ENCODE results near the gene CRB3. TPM values are rescaled to one million over a fixed set of nuclear protein-coding genes. Genes with fewer than 3 reads are reported as not detected.

Gene CRB3
- polyA plus RNA-seq, 2 donors, result 50.8 to 87.6 TPM

GRCh38 chr19:6433165-6433564 is 30.9 kb upstream of the CRB3 start:
- Histone ChIP-seq H3K4me1 (ENCODE audit: control insufficient read depth in 2 of 2, insufficient read depth in 2 of 2, low read length in 1 of 2) (no peaks in the 10 kb centered on the region), H3K4me3 (ENCODE audit: low read depth in 1 of 2, low read length in 2 of 2) (no peak overlapping the region), H3K27ac (ENCODE audit: low read depth in 2 of 2, low read length in 1 of 2) (no peak overlapping the region), H3K9me3 (ENCODE audit: control insufficient read depth in 2 of 2, insufficient read depth in 1 of 2, low read depth in 1 of 2, low read length in 1 of 2) (no peaks in the 10 kb centered on the region), H3K27me3 (ENCODE audit: control insufficient read depth in 1 of 2, insufficient read depth in 2 of 2, low read length in 2 of 2) (no peaks in the 10 kb centered on the region), H3K36me3 (ENCODE audit: control insufficient read depth in 2 of 2, insufficient read depth in 2 of 2, low read length in 1 of 2) (no peaks in the 10 kb centered on the region)
- 87 to 90% methylated on average over 11 of the region's 11 CpGs for WGBS, 2 donors

GRCh38 chr19:6433663-6434062 is 30.4 kb upstream of the CRB3 start, which contains the start of gene SLC25A41:
Gene SLC25A41 (minus strand): TSS chr19:6433763. CDS start chr19:6433693, 70 bp downstream.
- Histone ChIP-seq H3K27me3 (ENCODE audit: control insufficient read depth in 1 of 2, insufficient read depth in 2 of 2, low read length in 2 of 2) (no peaks in the 10 kb centered on the region), H3K9me3 (ENCODE audit: control insufficient read depth in 2 of 2, insufficient read depth in 1 of 2, low read depth in 1 of 2, low read length in 1 of 2) (no peaks in the 10 kb centered on the region), H3K36me3 (ENCODE audit: control insufficient read depth in 2 of 2, insufficient read depth in 2 of 2, low read length in 1 of 2) (no peaks in the 10 kb centered on the region), H3K4me3 (ENCODE audit: low read depth in 1 of 2, low read length in 2 of 2) (no peak within 1 kb of the TSS), H3K4me1 (ENCODE audit: control insufficient read depth in 2 of 2, insufficient read depth in 2 of 2, low read length in 1 of 2) (no peaks in the 10 kb centered on the region), H3K27ac (ENCODE audit: low read depth in 2 of 2, low read length in 1 of 2) (no peak within 1 kb of the TSS)
- 92 to 93% methylated on average over 10 of the region's 10 CpGs for WGBS, 2 donors

GRCh38 chr19:6439743-6440142 is 24.3 kb upstream of the CRB3 start:
- H3K4me3 ChIP-seq (ENCODE audit: low read depth in 1 of 2, low read length in 2 of 2), result no peak overlapping the region
- H3K4me1 ChIP-seq (ENCODE audit: control insufficient read depth in 2 of 2, insufficient read depth in 2 of 2, low read length in 1 of 2), result no peaks in the 10 kb centered on the region
- H3K9me3 ChIP-seq (ENCODE audit: control insufficient read depth in 2 of 2, insufficient read depth in 1 of 2, low read depth in 1 of 2, low read length in 1 of 2), result no peaks in the 10 kb centered on the region
- H3K27ac ChIP-seq (ENCODE audit: low read depth in 2 of 2, low read length in 1 of 2), result no peak overlapping the region
- 83 to 94% methylated on average over 4 of the region's 4 CpGs for WGBS, 2 donors
- H3K27me3 ChIP-seq (ENCODE audit: control insufficient read depth in 1 of 2, insufficient read depth in 2 of 2, low read length in 2 of 2), result no peaks in the 10 kb centered on the region
- peaks cover 0 to 5% of the 10 kb centered on the region in 2 donors for H3K36me3 ChIP-seq (ENCODE audit: control insufficient read depth in 2 of 2, insufficient read depth in 2 of 2, low read length in 1 of 2)

- Histone ChIP-seq H3K27me3 (ENCODE audit: control insufficient read depth in 1 of 2, insufficient read depth in 2 of 2, low read length in 2 of 2) (no peaks in the 10 kb centered on the region), H3K27ac (ENCODE audit: low read depth in 2 of 2, low read length in 1 of 2) (no peak overlapping the region), H3K36me3 (ENCODE audit: control insufficient read depth in 2 of 2, insufficient read depth in 2 of 2, low read length in 1 of 2) (peaks cover 5 to 6% of the 10 kb centered on the region in 2 donors), H3K4me1 (ENCODE audit: control insufficient read depth in 2 of 2, insufficient read depth in 2 of 2, low read length in 1 of 2) (no peaks in the 10 kb centered on the region), H3K9me3 (ENCODE audit: control insufficient read depth in 2 of 2, insufficient read depth in 1 of 2, low read depth in 1 of 2, low read length in 1 of 2) (peaks cover 0 to 3% of the 10 kb centered on the region in 2 donors), H3K4me3 (ENCODE audit: low read depth in 1 of 2, low read length in 2 of 2) (no peak overlapping the region)
- WGBS, 2 donors, result 81 to 87% methylated on average over 3 of the region's 3 CpGs
These were observed 23.2 kb upstream of the CRB3 start for GRCh38 chr19:6440905-6441304.

GRCh38 chr19:6442087-6442688 is 21.9 kb upstream of the CRB3 start:
- H3K4me3 ChIP-seq (ENCODE audit: low read depth in 1 of 2, low read length in 2 of 2), result no peak overlapping the region
- no peaks in the 10 kb centered on the region for H3K4me1 ChIP-seq (ENCODE audit: control insufficient read depth in 2 of 2, insufficient read depth in 2 of 2, low read length in 1 of 2)
- H3K36me3 ChIP-seq (ENCODE audit: control insufficient read depth in 2 of 2, insufficient read depth in 2 of 2, low read length in 1 of 2), result peaks cover 5 to 6% of the 10 kb centered on the region in 2 donors
- 73 to 87% methylated on average over 13 of the region's 13 CpGs for WGBS, 2 donors
- H3K27me3 ChIP-seq (ENCODE audit: control insufficient read depth in 1 of 2, insufficient read depth in 2 of 2, low read length in 2 of 2), result no peaks in the 10 kb centered on the region
- H3K27ac ChIP-seq (ENCODE audit: low read depth in 2 of 2, low read length in 1 of 2), result no peak overlapping the region
- peaks cover 0 to 3% of the 10 kb centered on the region in 2 donors for H3K9me3 ChIP-seq (ENCODE audit: control insufficient read depth in 2 of 2, insufficient read depth in 1 of 2, low read depth in 1 of 2, low read length in 1 of 2)

- H3K9me3 ChIP-seq (ENCODE audit: control insufficient read depth in 2 of 2, insufficient read depth in 1 of 2, low read depth in 1 of 2, low read length in 1 of 2), result peaks cover 0 to 3% of the 10 kb centered on the region in 2 donors
- H3K27ac ChIP-seq (ENCODE audit: low read depth in 2 of 2, low read length in 1 of 2), result no peak overlapping the region
- H3K4me3 ChIP-seq (ENCODE audit: low read depth in 1 of 2, low read length in 2 of 2), result no peak overlapping the region
- peaks cover 5 to 6% of the 10 kb centered on the region in 2 donors for H3K36me3 ChIP-seq (ENCODE audit: control insufficient read depth in 2 of 2, insufficient read depth in 2 of 2, low read length in 1 of 2)
- 90 to 93% methylated on average over 13 of the region's 13 CpGs for WGBS, 2 donors
- H3K4me1 ChIP-seq (ENCODE audit: control insufficient read depth in 2 of 2, insufficient read depth in 2 of 2, low read length in 1 of 2), result no peaks in the 10 kb centered on the region
- H3K27me3 ChIP-seq (ENCODE audit: control insufficient read depth in 1 of 2, insufficient read depth in 2 of 2, low read length in 2 of 2), result no peaks in the 10 kb centered on the region
These were observed 20.1 kb upstream of the CRB3 start for GRCh38 chr19:6443986-6444385.

GRCh38 chr19:6446452-6446851 is 17.6 kb upstream of the CRB3 start:
- WGBS, 2 donors, result 95 to 99% methylated on average over 3 of the region's 3 CpGs
- no peak overlapping the region for H3K27ac ChIP-seq (ENCODE audit: low read depth in 2 of 2, low read length in 1 of 2)
- peaks cover 0 to 3% of the 10 kb centered on the region in 2 donors for H3K9me3 ChIP-seq (ENCODE audit: control insufficient read depth in 2 of 2, insufficient read depth in 1 of 2, low read depth in 1 of 2, low read length in 1 of 2)
- no peaks in the 10 kb centered on the region for H3K4me1 ChIP-seq (ENCODE audit: control insufficient read depth in 2 of 2, insufficient read depth in 2 of 2, low read length in 1 of 2)
- peaks cover 5 to 9% of the 10 kb centered on the region in 2 donors for H3K36me3 ChIP-seq (ENCODE audit: control insufficient read depth in 2 of 2, insufficient read depth in 2 of 2, low read length in 1 of 2)
- H3K4me3 ChIP-seq (ENCODE audit: low read depth in 1 of 2, low read length in 2 of 2), result no peak overlapping the region
- no peaks in the 10 kb centered on the region for H3K27me3 ChIP-seq (ENCODE audit: control insufficient read depth in 1 of 2, insufficient read depth in 2 of 2, low read length in 2 of 2)

- H3K36me3 ChIP-seq (ENCODE audit: control insufficient read depth in 2 of 2, insufficient read depth in 2 of 2, low read length in 1 of 2), result peaks cover 8 to 12% of the 10 kb centered on the region in 2 donors
- peaks cover 0 to 3% of the 10 kb centered on the region in 2 donors for H3K9me3 ChIP-seq (ENCODE audit: control insufficient read depth in 2 of 2, insufficient read depth in 1 of 2, low read depth in 1 of 2, low read length in 1 of 2)
- H3K27me3 ChIP-seq (ENCODE audit: control insufficient read depth in 1 of 2, insufficient read depth in 2 of 2, low read length in 2 of 2), result no peaks in the 10 kb centered on the region
- H3K27ac ChIP-seq (ENCODE audit: low read depth in 2 of 2, low read length in 1 of 2), result no peak overlapping the region
- 56 to 74% methylated on average over 3 of the region's 3 CpGs for WGBS, 2 donors
- no peaks in the 10 kb centered on the region for H3K4me1 ChIP-seq (ENCODE audit: control insufficient read depth in 2 of 2, insufficient read depth in 2 of 2, low read length in 1 of 2)
- H3K4me3 ChIP-seq (ENCODE audit: low read depth in 1 of 2, low read length in 2 of 2), result no peak overlapping the region
These were observed 16.0 kb upstream of the CRB3 start for GRCh38 chr19:6448045-6448444.

GRCh38 chr19:6450166-6450565 is 13.9 kb upstream of the CRB3 start:
- Histone ChIP-seq H3K27me3 (ENCODE audit: control insufficient read depth in 1 of 2, insufficient read depth in 2 of 2, low read length in 2 of 2) (no peaks in the 10 kb centered on the region), H3K9me3 (ENCODE audit: control insufficient read depth in 2 of 2, insufficient read depth in 1 of 2, low read depth in 1 of 2, low read length in 1 of 2) (peaks cover 2 to 12% of the 10 kb centered on the region in 2 donors), H3K4me1 (ENCODE audit: control insufficient read depth in 2 of 2, insufficient read depth in 2 of 2, low read length in 1 of 2) (no peaks in the 10 kb centered on the region), H3K4me3 (ENCODE audit: low read depth in 1 of 2, low read length in 2 of 2) (no peak overlapping the region), H3K36me3 (ENCODE audit: control insufficient read depth in 2 of 2, insufficient read depth in 2 of 2, low read length in 1 of 2) (peaks cover 17 to 29% of the 10 kb centered on the region in 2 donors), H3K27ac (ENCODE audit: low read depth in 2 of 2, low read length in 1 of 2) (no peak overlapping the region)
- WGBS, 2 donors, result 91 to 94% methylated on average over 5 of the region's 5 CpGs

- Histone ChIP-seq H3K4me1 (ENCODE audit: control insufficient read depth in 2 of 2, insufficient read depth in 2 of 2, low read length in 1 of 2) (no peaks in the 10 kb centered on the region), H3K36me3 (ENCODE audit: control insufficient read depth in 2 of 2, insufficient read depth in 2 of 2, low read length in 1 of 2) (peaks cover 17 to 23% of the 10 kb centered on the region in 2 donors), H3K4me3 (ENCODE audit: low read depth in 1 of 2, low read length in 2 of 2) (no peak overlapping the region), H3K27ac (ENCODE audit: low read depth in 2 of 2, low read length in 1 of 2) (no peak overlapping the region), H3K27me3 (ENCODE audit: control insufficient read depth in 1 of 2, insufficient read depth in 2 of 2, low read length in 2 of 2) (no peaks in the 10 kb centered on the region), H3K9me3 (ENCODE audit: control insufficient read depth in 2 of 2, insufficient read depth in 1 of 2, low read depth in 1 of 2, low read length in 1 of 2) (peaks cover 2 to 12% of the 10 kb centered on the region in 2 donors)
- WGBS, 2 donors, result 92 to 93% methylated on average over 7 of the region's 7 CpGs
These were observed 12.4 kb upstream of the CRB3 start for GRCh38 chr19:6451583-6452222.
